Endothelial cell of umbilical vein (primary cell): ENCODE data around the gene ARF1. TPM values are rescaled to one million over a fixed set of nuclear protein-coding genes. Genes with fewer than 3 reads are reported as not detected.

Experiments used
- BruUV-seq: library from RNA; stranded (reverse); fragments of 400-500 nt; replicated peaks from 2 replicates; lab custom pipeline; 2021; lab: Mats Ljungman, UMichigan
- CTCF ChIA-PET: fragments of 300-600, 350-600 bp; sonication (Branson Sonifier 250); formaldehyde crosslinking; loops from one replicate; lab custom pipeline; 2021; ENCODE audit warnings: antibody characterized with exemption, inconsistent platforms; lab: Charles Lee
- POLR2A ChIA-PET: fragments of 300-600, 350-600 bp; sonication (Branson Sonifier 250); formaldehyde crosslinking; loops from one replicate; lab custom pipeline; 2021; ENCODE audit warnings: antibody characterized with exemption, inconsistent platforms; lab: Charles Lee
- DNase-seq: peaks from one replicate; pipeline ENCODE4 v3.0.0-alpha.2; 2011; ENCODE audit warnings: low read depth, low spot score
- FAIRE-seq: peaks from 2 replicates; lab custom pipeline; 2011; peaks lifted over from hg19 to GRCh38; lab: Jason Lieb, UNC
- H2AFZ ChIP-seq: 2 replicates; pipeline ENCODE4 v1.6.0; 2012; ENCODE audit warnings: low read depth, low read length, control low read depth, inconsistent platforms
- H3K27ac ChIP-seq: 2 replicates; pipeline ENCODE4 v1.5.1; 2011; ENCODE audit warnings: low read depth, mild to moderate bottlenecking, control low read depth, low read length, moderate library complexity; ENCODE audit not compliant: insufficient read depth
- H3K27me3 ChIP-seq, 2 experiments: 2 replicates each; pipeline versions ENCODE4 v1.6.0 to v1.6.1; 2011; ENCODE audit warnings: low read length in 2 of 2, mixed read lengths in 1 of 2; ENCODE audit not compliant: control insufficient read depth in 2 of 2, insufficient read depth in 2 of 2
- H3K36me3 ChIP-seq, 2 experiments: 2 replicates in 1 of 2; 3 replicates in 1 of 2; pipeline ENCODE4 v1.5.1; 2011; ENCODE audit warnings: low read length in 2 of 2, mild to moderate bottlenecking in 1 of 2, moderate library complexity in 1 of 2; ENCODE audit not compliant: control insufficient read depth in 2 of 2, insufficient read depth in 2 of 2; ENCODE audit errors: extremely low read depth in 1 of 2
- H3K4me1 ChIP-seq: 3 replicates; pipeline ENCODE4 v1.5.1; 2011; ENCODE audit warnings: mild to moderate bottlenecking, low read length; ENCODE audit not compliant: control insufficient read depth, insufficient read depth; ENCODE audit errors: extremely low read depth
- H3K4me2 ChIP-seq: 2 replicates; pipeline ENCODE4 v1.6.1; 2011; ENCODE audit warnings: low read length, control low read depth, mixed read lengths; ENCODE audit not compliant: insufficient read depth
- H3K4me3 ChIP-seq, 3 experiments: fragments of 200-600 bp in 1 of 3; sonication (generic), shearing (Covaris generic) in 1 of 3; replicated peaks in 1 of 3; 2 replicates each; pipeline ENCODE4 v1.5.1; 2011 to 2016; ENCODE audit warnings: control low read depth in 3 of 3, low read length in 3 of 3, mild to moderate bottlenecking in 2 of 3, inconsistent platforms in 1 of 3, low read depth in 1 of 3, moderate library complexity in 1 of 3; ENCODE audit not compliant: insufficient read depth in 1 of 3
- H3K79me2 ChIP-seq: 2 replicates; pipeline ENCODE4 v1.6.0; 2012; ENCODE audit warnings: low read length, inconsistent platforms; ENCODE audit not compliant: control insufficient read depth, insufficient read depth
- H3K9ac ChIP-seq: replicated peaks from 2 replicates; pipeline ENCODE3; 2011; ENCODE audit warnings: low read length, control low read depth; ENCODE audit not compliant: insufficient read depth; ENCODE audit errors: extremely low read depth
- H3K9me1 ChIP-seq: replicated peaks from 3 replicates; pipeline ENCODE4 v1.6.0; 2011; ENCODE audit warnings: mild to moderate bottlenecking, low read length; ENCODE audit not compliant: control insufficient read depth, insufficient read depth; ENCODE audit errors: extremely low read depth
- H3K9me3 ChIP-seq: replicated peaks from 2 replicates; pipeline ENCODE4 v1.5.1; 2012; ENCODE audit warnings: low read length, inconsistent platforms; ENCODE audit not compliant: control insufficient read depth, insufficient read depth
- H4K20me1 ChIP-seq: replicated peaks from 2 replicates; pipeline ENCODE3; 2011; ENCODE audit warnings: mild to moderate bottlenecking, low read length; ENCODE audit not compliant: control insufficient read depth, insufficient read depth; ENCODE audit errors: extremely low read depth
- CTCF ChIP-seq, 2 donors: IDR thresholded peaks; 1 replicate in 1 of 2; 2 replicates in 1 of 2; pipeline ENCODE4 v1.5.1; 2011; ENCODE audit warnings: low read length in 2 of 2, mild to moderate bottlenecking in 2 of 2, moderate library complexity in 2 of 2, control low read depth in 1 of 2, inconsistent platforms in 1 of 2, low read depth in 1 of 2; ENCODE audit not compliant: insufficient read depth in 1 of 2; ENCODE audit errors: extremely low read depth in 1 of 2
- EZH2 ChIP-seq: IDR thresholded peaks from 2 replicates; pipeline ENCODE4 v1.6.1; 2012; ENCODE audit warnings: borderline replicate concordance, low read depth, mild to moderate bottlenecking, moderate library complexity, low read length, inconsistent platforms; ENCODE audit not compliant: severe bottlenecking
- MYC ChIP-seq: IDR thresholded peaks from one replicate; pipeline ENCODE4 v1.6.1; 2011; ENCODE audit warnings: mild to moderate bottlenecking, low read depth, low read length
- POLR2A ChIP-seq: IDR thresholded peaks from 2 replicates; pipeline ENCODE4 v1.6.1; 2012; ENCODE audit warnings: low read depth, mild to moderate bottlenecking, control low read depth, low read length
- POLR2AphosphoS5 ChIP-seq: IDR thresholded peaks from 2 replicates; pipeline ENCODE4 v1.6.1; 2012; ENCODE audit warnings: low read depth, mild to moderate bottlenecking, control low read depth, low read length, moderate library complexity; ENCODE audit not compliant: insufficient read depth
- dilution Hi-C: fragments of 300-500 bp; cut with MboI; formaldehyde crosslinking; loops from one replicate; pipeline ENCODE4 v1.15.0; 2019; ENCODE audit warnings: low sequenced_read_pairs; ENCODE audit not compliant: extremely low pct_ligation_motif_present
- intact Hi-C: fragments of 100-400 bp; cut with micrococcal nuclease; formaldehyde crosslinking; loops from one replicate; pipeline ENCODE4 v1.10.0; 2022
- polyA plus RNA-seq, 4 experiments: library from polyadenylated mRNA; depleted of rRNA in 3 of 4; stranded (reverse) in 3 of 4; unstranded in 1 of 4; fragments of >200 nt; gene quantifications; 2 replicates each; pipeline versions ENCODE4 v1.2.1 to v1.2.3, GENCODE V29; 2011 to 2012; ENCODE audit warnings: missing spikeins in 1 of 4
- total RNA-seq: library from RNA; stranded (reverse); gene quantifications from 2 replicates; pipeline ENCODE4 v1.2.3, GENCODE V29; 2021
- TF ChIP-seq, protein P1 (sequence below): IDR thresholded peaks from 2 replicates; pipeline ENCODE4 v1.6.1; 2011; ENCODE audit not compliant: insufficient read depth, insufficient read length

The ARF1 gene
- total and polyA plus RNA-seq, 2 donors (not counting 3 experiments of a cell fraction or from before 2014, with no cell fraction given), result 499 to 844 TPM

DNA sequence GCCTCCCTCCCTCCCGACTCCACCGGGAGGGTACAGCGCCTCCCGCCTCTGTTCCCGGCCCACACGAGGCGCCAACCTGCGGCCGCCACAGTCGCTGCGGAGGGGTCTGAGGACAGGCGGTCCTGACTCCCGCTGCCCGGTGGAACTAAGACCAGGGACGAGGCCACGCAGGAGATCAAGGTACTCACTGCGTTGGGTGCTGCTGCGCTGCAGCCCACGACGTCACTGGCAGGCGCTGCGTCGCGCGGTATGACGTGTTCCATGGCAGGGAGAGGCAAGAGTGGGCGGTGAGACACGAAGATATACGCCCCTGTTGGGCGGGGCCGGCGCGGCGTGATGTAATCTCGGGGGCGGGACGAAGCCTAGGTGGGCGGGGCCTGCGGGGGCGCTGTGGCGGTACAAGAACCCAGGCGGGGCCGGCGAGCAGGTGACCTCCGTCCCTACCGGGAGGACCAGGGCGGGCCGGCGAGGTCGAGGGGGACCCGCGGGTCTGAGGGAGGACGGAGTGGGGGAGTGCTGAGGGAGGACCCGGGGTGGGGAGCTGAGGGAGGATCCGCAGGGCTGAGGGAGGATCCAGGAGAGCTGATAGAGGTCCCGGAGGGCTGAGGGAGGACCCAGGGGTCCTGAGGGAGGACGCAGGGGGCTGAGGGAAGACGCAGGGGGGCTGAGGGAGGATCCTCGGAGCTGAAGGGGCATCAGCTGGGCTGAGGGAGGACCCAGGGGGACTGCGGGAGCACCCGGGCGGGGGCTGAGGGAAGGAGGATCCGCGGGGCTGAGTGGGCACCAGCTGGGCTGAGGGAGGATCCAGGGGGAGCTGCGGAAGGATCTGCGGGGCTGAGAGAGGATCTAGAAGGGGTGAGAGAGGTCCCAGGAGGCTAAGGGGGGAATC lies 26.8 kb downstream of the ARF1 start, which contains the start of gene MRPL55:
MRPL55 (minus strand) TSS at position 227 of the 889 bp plus-strand sequence. CDS start 1,039 bp downstream, outside the sequence.
- no TSS peak for BruUV-seq
- peaks cover 13% of the 10 kb centered on the region for H3K79me2 ChIP-seq
- peaks cover 0 to 8% of the 10 kb centered on the region in 2 experiments for H3K36me3 ChIP-seq
- H3K4me2 ChIP-seq, result peak within 1 kb of the TSS; percentile 78
- no peaks in the 10 kb centered on the region for H3K9me1 ChIP-seq
- peak; percentile 93 for FAIRE-seq
- peak; percentile 98 for DNase-seq
- no peaks in the 10 kb centered on the region for H3K9me3 ChIP-seq
- intact Hi-C loops (loop anchor here (1.0 to 5.0 kb wide), 4 partner anchors 24 to 348 kb away; partner anchors contain the start of genes GUK1 and IBA57), dilution Hi-C loops (no loop called here)
- no peaks in the 10 kb centered on the region for H4K20me1 ChIP-seq
- H3K9ac ChIP-seq, result peak within 1 kb of the TSS; percentile 67
- H2AFZ ChIP-seq, result peak within 1 kb of the TSS; percentile 57
- POLR2A ChIA-PET, result interaction anchor here (0.7 kb wide), 1 partner anchor 349 kb away, joined by 3 read pairs; no protein-coding TSS in a partner anchor
- TF ChIP-seq MYC, result peak; percentile 55
- peak; percentile 78 for TF ChIP-seq POLR2AphosphoS5
- peak; percentile 82 for TF ChIP-seq POLR2A
- TF ChIP-seq, protein P1, sequence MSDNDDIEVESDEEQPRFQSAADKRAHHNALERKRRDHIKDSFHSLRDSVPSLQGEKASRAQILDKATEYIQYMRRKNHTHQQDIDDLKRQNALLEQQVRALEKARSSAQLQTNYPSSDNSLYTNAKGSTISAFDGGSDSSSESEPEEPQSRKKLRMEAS, result no peak
- peak within 1 kb of the TSS; percentile 29 to 92 (median 63) for H3K4me3 ChIP-seq
- CTCF ChIA-PET, result interaction anchor here (1.2 to 2.1 kb wide), 5 partner anchors 21 to 110 kb away, joined by 3 to 16 read pairs (median 9); partner anchors contain the start of gene IBA57
- H3K4me1 ChIP-seq, result peaks cover 13% of the 10 kb centered on the region
- H3K27me3 ChIP-seq, result no peaks in the 10 kb centered on the region
- H3K27ac ChIP-seq, result peak within 1 kb of the TSS; percentile 32

GRCh38 chr1:228109962-228110488 lies 27.5 kb downstream of the ARF1 start:
- peak; percentile 48 for DNase-seq
- peak overlapping the region; percentile 57 for H2AFZ ChIP-seq
- peaks cover 0 to 8% of the 10 kb centered on the region in 2 experiments for H3K36me3 ChIP-seq
- no peak for TF ChIP-seq CTCF (IDR thresholded peaks at IDR 0.05; ENCODE audit: extremely low read depth in 1 of 2, insufficient read depth in 1 of 2, low read depth in 1 of 2, low read length in 2 of 2)
- no peak for TF ChIP-seq MYC
- TF ChIP-seq EZH2, result no peak
- H4K20me1 ChIP-seq, result no peaks in the 10 kb centered on the region
- dilution Hi-C loops (no loop called here), intact Hi-C loops (loop anchor here (1.0 to 5.0 kb wide), 4 partner anchors 25 to 347 kb away; partner anchors contain the start of genes GUK1 and IBA57)
- H3K9me3 ChIP-seq, result no peaks in the 10 kb centered on the region
- H3K9ac ChIP-seq, result peak overlapping the region; percentile 67
- H3K4me2 ChIP-seq, result peak overlapping the region; percentile 59
- no TSS peak for BruUV-seq
- H3K79me2 ChIP-seq, result peaks cover 13% of the 10 kb centered on the region
- ChIA-PET POLR2A (interaction anchor here (0.7 kb wide), 1 partner anchor 349 kb away, joined by 3 read pairs; no protein-coding TSS in a partner anchor), CTCF (interaction anchor here (1.2 to 2.1 kb wide), 5 partner anchors 21 to 111 kb away, joined by 3 to 16 read pairs (median 9); partner anchors contain the start of gene IBA57)
- no peaks in the 10 kb centered on the region for H3K9me1 ChIP-seq
- peaks cover 13% of the 10 kb centered on the region for H3K4me1 ChIP-seq
- H3K27me3 ChIP-seq, result no peaks in the 10 kb centered on the region
- peak overlapping the region; percentile 26 to 92 (median 54) for H3K4me3 ChIP-seq
- peak overlapping the region; percentile 32 for H3K27ac ChIP-seq
- peak; percentile 49 for FAIRE-seq
